Measurements from ENCODE around the gene WEE1.

DNA sequence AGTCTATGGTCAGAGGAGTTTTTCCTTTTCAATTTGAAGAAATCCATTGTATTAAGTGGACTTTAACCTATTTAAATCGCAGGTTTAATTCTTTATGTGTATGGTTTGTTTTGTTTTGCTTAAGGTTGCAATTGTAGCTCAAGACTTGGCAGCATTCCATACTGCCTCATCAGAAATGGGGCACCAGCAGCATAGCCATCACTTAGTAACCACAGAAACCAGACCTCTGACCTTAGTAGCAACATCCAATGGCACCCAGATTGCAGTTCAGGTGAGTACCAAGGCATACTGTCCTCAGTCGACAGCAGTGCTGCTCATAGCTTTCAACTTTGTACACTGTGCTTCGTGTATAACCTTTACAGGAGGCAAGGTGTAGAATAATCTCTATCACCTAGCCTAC is 48.4 kb upstream of the WEE1 start:
- TF ChIP-seq, protein P1, sequence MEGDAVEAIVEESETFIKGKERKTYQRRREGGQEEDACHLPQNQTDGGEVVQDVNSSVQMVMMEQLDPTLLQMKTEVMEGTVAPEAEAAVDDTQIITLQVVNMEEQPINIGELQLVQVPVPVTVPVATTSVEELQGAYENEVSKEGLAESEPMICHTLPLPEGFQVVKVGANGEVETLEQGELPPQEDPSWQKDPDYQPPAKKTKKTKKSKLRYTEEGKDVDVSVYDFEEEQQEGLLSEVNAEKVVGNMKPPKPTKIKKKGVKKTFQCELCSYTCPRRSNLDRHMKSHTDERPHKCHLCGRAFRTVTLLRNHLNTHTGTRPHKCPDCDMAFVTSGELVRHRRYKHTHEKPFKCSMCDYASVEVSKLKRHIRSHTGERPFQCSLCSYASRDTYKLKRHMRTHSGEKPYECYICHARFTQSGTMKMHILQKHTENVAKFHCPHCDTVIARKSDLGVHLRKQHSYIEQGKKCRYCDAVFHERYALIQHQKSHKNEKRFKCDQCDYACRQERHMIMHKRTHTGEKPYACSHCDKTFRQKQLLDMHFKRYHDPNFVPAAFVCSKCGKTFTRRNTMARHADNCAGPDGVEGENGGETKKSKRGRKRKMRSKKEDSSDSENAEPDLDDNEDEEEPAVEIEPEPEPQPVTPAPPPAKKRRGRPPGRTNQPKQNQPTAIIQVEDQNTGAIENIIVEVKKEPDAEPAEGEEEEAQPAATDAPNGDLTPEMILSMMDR (IDR thresholded peaks at IDR 0.05; ENCODE audit: insufficient read depth, low read length, poor library complexity, severe bottlenecking), result no peak
- TF ChIP-seq EZH2phosphoT487 (conservative IDR thresholded peaks at IDR 0.05; ENCODE audit: low read length), result no peak

All from SU-DHL-6 (cell line).